GM23338 (cell line): Measurements from ENCODE around the gene C1orf50. TPM values are rescaled to one million over a fixed set of nuclear protein-coding genes. Genes with fewer than 3 reads are reported as not detected.

Experiments used
- ATAC-seq: fragments of 200-7000 bp; cut with Tn5 transposase; 3 replicates; pipeline ENCODE4 v1.9.1; 2020
- DNase-seq: peaks from one replicate; pipeline ENCODE4 v3.0.0-alpha.2; 2015; ENCODE audit warnings: low spot score
- H2AFZ ChIP-seq: fragments of 200-600 bp; sonication (generic); 2 replicates; pipeline ENCODE4 v1.8.0; 2016; ENCODE audit warnings: antibody characterized with exemption, mild to moderate bottlenecking, moderate library complexity
- H3F3A ChIP-seq: fragments of 200-600 bp; sonication (generic); replicated peaks from 2 replicates; pipeline ENCODE4 v1.8.0; 2017; ENCODE audit warnings: antibody characterized with exemption, mixed run types, low read depth
- H3K27ac ChIP-seq: fragments of 200-600 bp; sonication (generic); 2 replicates; pipeline ENCODE4 v1.6.1; 2016; ENCODE audit warnings: low read depth
- H3K27me3 ChIP-seq: fragments of 200-600 bp; sonication (generic); 2 replicates; pipeline ENCODE4 v1.8.0; 2016; ENCODE audit warnings: mild to moderate bottlenecking, mixed run types, moderate library complexity; ENCODE audit not compliant: insufficient read depth
- H3K36me3 ChIP-seq: fragments of 200-600 bp; sonication (generic); 2 replicates; pipeline ENCODE4 v1.8.0; 2016; ENCODE audit warnings: mild to moderate bottlenecking; ENCODE audit not compliant: insufficient read depth
- H3K4me1 ChIP-seq: fragments of 200-600 bp; sonication (generic); 2 replicates; pipeline ENCODE4 v1.8.0; 2016; ENCODE audit warnings: mild to moderate bottlenecking, moderate library complexity; ENCODE audit not compliant: insufficient read depth
- H3K4me2 ChIP-seq: fragments of 200-600 bp; sonication (generic); 2 replicates; pipeline ENCODE4 v1.7.1; 2017; ENCODE audit warnings: mixed run types
- H3K4me3 ChIP-seq: fragments of 200-600 bp; sonication (generic); 2 replicates; pipeline ENCODE4 v1.6.1; 2016; ENCODE audit warnings: mixed run types
- H3K79me2 ChIP-seq: fragments of 200-600 bp; sonication (generic); replicated peaks from 2 replicates; pipeline ENCODE4 v1.8.0; 2017; ENCODE audit warnings: mild to moderate bottlenecking; ENCODE audit not compliant: insufficient read depth
- H3K9me2 ChIP-seq: fragments of 200-600 bp; sonication (generic); 2 replicates; pipeline ENCODE4 v1.8.0; 2017; ENCODE audit not compliant: insufficient read depth
- H4K20me1 ChIP-seq: fragments of 200-600 bp; sonication (generic); replicated peaks from 2 replicates; pipeline ENCODE4 v1.8.0; 2017; ENCODE audit warnings: mild to moderate bottlenecking; ENCODE audit not compliant: insufficient read depth
- H3K27ac Mint-ChIP-seq: 2 replicates; pipeline ENCODE4 v1.8.0; 2020; ENCODE audit warnings: inconsistent platforms, mild to moderate bottlenecking, moderate library complexity, mixed read lengths
- H3K27me3 Mint-ChIP-seq: 3 replicates; pipeline ENCODE4 v1.8.0; 2022; ENCODE audit warnings: low read depth, mild to moderate bottlenecking, moderate library complexity, mixed read lengths, inconsistent platforms; ENCODE audit not compliant: insufficient read depth, poor library complexity
- H3K36me3 Mint-ChIP-seq: 3 replicates; pipeline ENCODE4 v1.8.0; 2021; ENCODE audit warnings: low read depth, mild to moderate bottlenecking, inconsistent platforms, moderate library complexity, mixed read lengths
- H3K4me1 Mint-ChIP-seq: 3 replicates; pipeline ENCODE4 v1.8.0; 2020; ENCODE audit warnings: mild to moderate bottlenecking, inconsistent platforms, mixed read lengths
- H3K4me3 Mint-ChIP-seq: 3 replicates; pipeline ENCODE4 v1.8.0; 2021; ENCODE audit warnings: moderate library complexity, mild to moderate bottlenecking, inconsistent platforms, mixed read lengths
- H3K9me3 Mint-ChIP-seq: 3 replicates; pipeline ENCODE4 v1.8.0; 2020; ENCODE audit warnings: moderate library complexity, mild to moderate bottlenecking, inconsistent platforms, mixed read lengths
- CREB1 ChIP-seq: fragments of 250-450 bp; sonication (Bioruptor Pico); IDR thresholded peaks from 2 replicates; pipeline ENCODE4 v1.5.0; 2020; ENCODE audit warnings: low read depth, mild to moderate bottlenecking, moderate library complexity
- EZH2phosphoT487 ChIP-seq: fragments of 200-600 bp; sonication (generic); IDR thresholded peaks from one replicate; pipeline ENCODE4 v1.8.1; 2018; ENCODE audit warnings: antibody characterized with exemption; ENCODE audit not compliant: unreplicated experiment
- NANOG ChIP-seq: IDR thresholded peaks from 2 replicates; pipeline ENCODE4 v1.6.1; 2016; ENCODE audit warnings: antibody characterized with exemption, borderline replicate concordance
- POLR2AphosphoS5 ChIP-seq: IDR thresholded peaks from 2 replicates; pipeline ENCODE4 v1.6.1; 2016; ENCODE audit warnings: antibody characterized with exemption, low read depth
- STAT1 ChIP-seq: IDR thresholded peaks from one replicate; pipeline ENCODE4 v1.6.1; 2016; ENCODE audit warnings: antibody characterized with exemption; ENCODE audit not compliant: unreplicated experiment
- ZNF331 ChIP-seq: fragments of 250-450 bp; sonication (Bioruptor Pico); IDR thresholded peaks from 2 replicates; pipeline ENCODE4 v1.5.0; 2020; ENCODE audit warnings: low read depth, mild to moderate bottlenecking, moderate library complexity
- ZNF462 ChIP-seq: fragments of 250-450 bp; sonication (Bioruptor Pico); IDR thresholded peaks from 2 replicates; pipeline ENCODE4 v1.5.0; 2020; ENCODE audit warnings: mild to moderate bottlenecking, moderate library complexity
- polyA plus RNA-seq: library from polyadenylated mRNA; unstranded; fragments of >200 nt; fragmentation: Nextera tagmentation; extraction: Ambion mirVana; gene quantifications from 2 replicates; pipeline ENCODE4 v1.2.1, GENCODE V29; 2016
- total RNA-seq: library from RNA; depleted of rRNA; stranded (reverse); fragments of >200 nt; shearing (Covaris generic); gene quantifications from 2 replicates; pipeline ENCODE4 v1.2.3, GENCODE V29; 2014
- TF ChIP-seq, protein P1 (sequence below): IDR thresholded peaks from one replicate; pipeline ENCODE4 v1.6.1; 2018; ENCODE audit warnings: antibody characterized with exemption; ENCODE audit not compliant: unreplicated experiment

Gene C1orf50
- total and polyA plus RNA-seq, 2 experiments from 2014 or later: 4.4 to 4.7 TPM

GRCh38 chr1:42757892-42758275 lies 9.2 kb upstream of the C1orf50 start (continued):
- TF ChIP-seq ZNF462 (CRISPR knock-in tag) (no peak), CREB1 (no peak), STAT1 (no peak), POLR2AphosphoS5 (no peak), EZH2phosphoT487 (no peak)
- TF ChIP-seq, protein P1, sequence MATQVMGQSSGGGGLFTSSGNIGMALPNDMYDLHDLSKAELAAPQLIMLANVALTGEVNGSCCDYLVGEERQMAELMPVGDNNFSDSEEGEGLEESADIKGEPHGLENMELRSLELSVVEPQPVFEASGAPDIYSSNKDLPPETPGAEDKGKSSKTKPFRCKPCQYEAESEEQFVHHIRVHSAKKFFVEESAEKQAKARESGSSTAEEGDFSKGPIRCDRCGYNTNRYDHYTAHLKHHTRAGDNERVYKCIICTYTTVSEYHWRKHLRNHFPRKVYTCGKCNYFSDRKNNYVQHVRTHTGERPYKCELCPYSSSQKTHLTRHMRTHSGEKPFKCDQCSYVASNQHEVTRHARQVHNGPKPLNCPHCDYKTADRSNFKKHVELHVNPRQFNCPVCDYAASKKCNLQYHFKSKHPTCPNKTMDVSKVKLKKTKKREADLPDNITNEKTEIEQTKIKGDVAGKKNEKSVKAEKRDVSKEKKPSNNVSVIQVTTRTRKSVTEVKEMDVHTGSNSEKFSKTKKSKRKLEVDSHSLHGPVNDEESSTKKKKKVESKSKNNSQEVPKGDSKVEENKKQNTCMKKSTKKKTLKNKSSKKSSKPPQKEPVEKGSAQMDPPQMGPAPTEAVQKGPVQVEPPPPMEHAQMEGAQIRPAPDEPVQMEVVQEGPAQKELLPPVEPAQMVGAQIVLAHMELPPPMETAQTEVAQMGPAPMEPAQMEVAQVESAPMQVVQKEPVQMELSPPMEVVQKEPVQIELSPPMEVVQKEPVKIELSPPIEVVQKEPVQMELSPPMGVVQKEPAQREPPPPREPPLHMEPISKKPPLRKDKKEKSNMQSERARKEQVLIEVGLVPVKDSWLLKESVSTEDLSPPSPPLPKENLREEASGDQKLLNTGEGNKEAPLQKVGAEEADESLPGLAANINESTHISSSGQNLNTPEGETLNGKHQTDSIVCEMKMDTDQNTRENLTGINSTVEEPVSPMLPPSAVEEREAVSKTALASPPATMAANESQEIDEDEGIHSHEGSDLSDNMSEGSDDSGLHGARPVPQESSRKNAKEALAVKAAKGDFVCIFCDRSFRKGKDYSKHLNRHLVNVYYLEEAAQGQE: no peak

GRCh38 chr1:42758641-42759040 lies 8.4 kb upstream of the C1orf50 start:
- peaks cover 5% of the 10 kb centered on the region for H3K27me3 Mint-ChIP-seq
- no peak overlapping the region for H3K27ac Mint-ChIP-seq
- peaks cover 58% of the 10 kb centered on the region for H3K36me3 Mint-ChIP-seq
- TF ChIP-seq POLR2AphosphoS5 (no peak), CREB1 (no peak), ZNF331 (no peak), NANOG (no peak)

More at GRCh38 chr1:42758641-42759040, 8.4 kb upstream of the C1orf50 start:
- H3K4me3 Mint-ChIP-seq: no peak overlapping the region
- Histone ChIP-seq H3F3A (0 out of 2 replicates have a peak, but pooled peaks cover 6% of the 10 kb centered on the region), H3K36me3 (peaks cover 44% of the 10 kb centered on the region), H3K4me2 (no peak overlapping the region), H3K4me1 (no peaks in the 10 kb centered on the region), H3K79me2 (peaks cover 12% of the 10 kb centered on the region), H2AFZ (no peak overlapping the region), H3K27me3 (no peaks in the 10 kb centered on the region), H3K4me3 (no peak overlapping the region), H3K9me2 (no peaks in the 10 kb centered on the region; the same call in 1 of the 2 replicates), H4K20me1 (no peaks in the 10 kb centered on the region; the same call in 1 of the 2 replicates), H3K27ac (no peak overlapping the region)
- H3K9me3 Mint-ChIP-seq: peaks cover 2% of the 10 kb centered on the region; the same call in 1 of the 3 replicates
- H3K4me1 Mint-ChIP-seq: peaks cover 2% of the 10 kb centered on the region
- DNase-seq (no peak), ATAC-seq (no peak)
